ENCODE results near the gene TMEM97. TPM values are rescaled to one million over a fixed set of nuclear protein-coding genes. Genes with fewer than 3 reads are reported as not detected.

The TMEM97 gene
- total and polyA plus RNA-seq, 2 experiments from 2014 or later, result 15.9 to 16.3 TPM

DNA sequence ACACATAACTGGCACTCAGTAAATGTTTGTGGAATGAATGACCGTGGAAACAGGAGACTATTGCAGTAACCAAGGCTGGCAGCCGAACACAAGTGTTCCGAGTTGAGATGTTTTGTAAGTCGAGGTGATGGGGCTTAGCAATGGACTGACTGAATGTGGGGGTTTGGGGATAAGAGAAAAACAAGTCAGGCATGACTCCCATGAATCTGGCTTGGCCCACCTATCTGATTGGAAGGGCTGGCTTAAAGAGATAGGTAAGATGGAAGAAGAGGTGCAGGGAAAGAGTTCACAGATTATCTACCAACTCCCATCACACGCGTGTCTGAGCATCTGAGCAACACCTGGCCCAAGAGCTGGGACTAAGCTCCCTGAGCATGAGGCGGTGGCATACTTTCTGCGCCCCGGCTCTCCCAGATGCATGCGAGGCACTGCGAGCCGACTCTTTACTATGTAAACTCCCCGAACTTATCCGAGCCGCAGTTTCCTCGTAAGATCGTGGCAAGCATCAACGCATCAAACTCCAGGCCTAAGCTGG lies 15.7 kb downstream of the TMEM97 start:
- 1 to 2% methylated on average over 18 of the region's 18 CpGs for WGBS, 2 experiments (ENCODE audit: low coverage in 1 of 2, low lambda C conversion rate in 2 of 2, missing lambda C conversion rate in 2 of 2)
- Histone ChIP-seq H3K27me3 (replicated peaks; ENCODE audit: insufficient read depth) (no peaks in the 10 kb centered on the region), H3K27ac (peak overlapping the region; percentile 97), H3K4me3 (peak overlapping the region; percentile 86), H3K4me1 (ENCODE audit: insufficient read depth) (peaks cover 41% of the 10 kb centered on the region), H3F3A (ENCODE audit: insufficient read depth) (peaks cover 21% of the 10 kb centered on the region), H3K9me3 (ENCODE audit: low read depth) (no peaks in the 10 kb centered on the region), H3K79me2 (ENCODE audit: insufficient read depth) (peaks cover 91% of the 10 kb centered on the region), H4K20me1 (ENCODE audit: insufficient read depth) (no peaks in the 10 kb centered on the region; the same call in 1 of the 2 replicates), H3K9ac (peak overlapping the region; percentile 97), H3K36me3 (ENCODE audit: low read depth) (no peaks in the 10 kb centered on the region; the same call in 1 of the 2 replicates), H2AFZ (peak overlapping the region; percentile 77), H3K9me2 (ENCODE audit: insufficient read depth) (no peaks in the 10 kb centered on the region), H3K4me2 (ENCODE audit: unreplicated experiment) (peak overlapping the region; percentile 100)
- DNase-seq, result peak; percentile 81
- TF ChIP-seq EZH2phosphoT487 (IDR thresholded peaks at IDR 0.05; ENCODE audit: insufficient read depth, low read depth), result no peak
- no peak for TF ChIP-seq EZH2 (IDR thresholded peaks at IDR 0.05; ENCODE audit: insufficient read depth, poor library complexity, severe bottlenecking)
- in situ Hi-C loops (cut with MboI), result loop anchor here (5.0 kb wide), 1 partner anchor 87 kb away; no protein-coding TSS in a partner anchor

DNA sequence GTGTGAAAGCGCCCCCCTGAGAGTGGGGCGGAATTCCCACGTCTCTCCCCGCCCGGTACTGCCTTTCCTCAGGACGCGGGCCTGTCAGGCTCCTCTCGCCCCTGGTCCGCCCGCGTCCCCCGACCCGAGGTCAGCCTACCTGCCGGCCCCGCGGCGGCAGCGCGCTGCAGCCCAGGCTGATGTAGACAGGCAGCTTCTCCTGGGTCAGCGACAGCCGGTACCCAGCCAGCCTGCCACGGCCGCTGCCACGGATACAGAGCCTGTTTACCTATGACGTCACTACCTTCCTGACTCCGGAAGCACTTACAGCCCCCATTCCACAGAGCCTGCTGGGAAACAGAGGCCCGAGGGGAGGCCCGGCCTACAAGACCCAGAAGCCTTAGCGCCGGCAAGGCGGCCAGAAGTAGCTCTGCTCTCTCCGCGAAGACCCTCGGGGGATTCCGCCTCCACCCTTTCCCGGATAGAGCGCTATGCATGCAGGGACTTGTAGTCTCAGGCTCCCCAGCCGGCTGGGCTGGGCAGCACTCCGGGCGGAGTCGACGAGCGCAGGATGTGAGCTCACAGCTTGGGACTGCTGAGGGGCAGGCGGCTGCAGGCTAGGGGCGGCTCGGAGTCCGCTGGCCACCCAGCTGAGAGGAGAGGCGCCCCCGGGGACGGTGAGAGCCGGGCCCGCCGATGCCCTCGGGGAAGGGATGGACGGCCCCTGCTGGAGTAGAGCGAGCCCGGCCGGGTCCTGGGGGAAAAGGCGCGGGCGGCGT lies 16.4 kb downstream of the TMEM97 start, which contains the start of the genes IFT20 and TNFAIP1:
IFT20 (minus strand) TSS at position 272 of the 758 bp plus-strand sequence. CDS start 3,487 bp downstream, outside the sequence.
TNFAIP1 (plus strand) TSS at position 561 of the 758 bp plus-strand sequence. CDS start 3,761 bp downstream, outside the sequence.
- Histone ChIP-seq H3K27me3 (replicated peaks; ENCODE audit: insufficient read depth) (no peaks in the 10 kb centered on the region), H3K4me2 (ENCODE audit: unreplicated experiment) (peak within 1 kb of the TSS; percentile 100), H2AFZ (peak within 1 kb of the TSS; percentile 77), H3K4me3 (peak within 1 kb of the TSS; percentile 86), H3F3A (ENCODE audit: insufficient read depth) (peaks cover 21% of the 10 kb centered on the region), H3K9me3 (ENCODE audit: low read depth) (no peaks in the 10 kb centered on the region), H4K20me1 (ENCODE audit: insufficient read depth) (no peaks in the 10 kb centered on the region; the same call in 1 of the 2 replicates), H3K79me2 (ENCODE audit: insufficient read depth) (peaks cover 94% of the 10 kb centered on the region), H3K4me1 (ENCODE audit: insufficient read depth) (peaks cover 41% of the 10 kb centered on the region), H3K27ac (peak within 1 kb of the TSS; percentile 97), H3K9me2 (ENCODE audit: insufficient read depth) (no peaks in the 10 kb centered on the region), H3K36me3 (ENCODE audit: low read depth) (no peaks in the 10 kb centered on the region; the same call in 1 of the 2 replicates), H3K9ac (peak within 1 kb of the TSS; percentile 97)
- in situ Hi-C loops (cut with MboI), result no loop called here
- 0 to 1% methylated on average over 59 to 62 of the region's 62 CpGs for WGBS, 2 experiments (ENCODE audit: low coverage in 1 of 2, low lambda C conversion rate in 2 of 2, missing lambda C conversion rate in 2 of 2)
- TF ChIP-seq EZH2phosphoT487 (IDR thresholded peaks at IDR 0.05; ENCODE audit: insufficient read depth, low read depth), result no peak
- TF ChIP-seq EZH2 (IDR thresholded peaks at IDR 0.05; ENCODE audit: insufficient read depth, poor library complexity, severe bottlenecking), result no peak
- DNase-seq, result peak; percentile 100

DNA sequence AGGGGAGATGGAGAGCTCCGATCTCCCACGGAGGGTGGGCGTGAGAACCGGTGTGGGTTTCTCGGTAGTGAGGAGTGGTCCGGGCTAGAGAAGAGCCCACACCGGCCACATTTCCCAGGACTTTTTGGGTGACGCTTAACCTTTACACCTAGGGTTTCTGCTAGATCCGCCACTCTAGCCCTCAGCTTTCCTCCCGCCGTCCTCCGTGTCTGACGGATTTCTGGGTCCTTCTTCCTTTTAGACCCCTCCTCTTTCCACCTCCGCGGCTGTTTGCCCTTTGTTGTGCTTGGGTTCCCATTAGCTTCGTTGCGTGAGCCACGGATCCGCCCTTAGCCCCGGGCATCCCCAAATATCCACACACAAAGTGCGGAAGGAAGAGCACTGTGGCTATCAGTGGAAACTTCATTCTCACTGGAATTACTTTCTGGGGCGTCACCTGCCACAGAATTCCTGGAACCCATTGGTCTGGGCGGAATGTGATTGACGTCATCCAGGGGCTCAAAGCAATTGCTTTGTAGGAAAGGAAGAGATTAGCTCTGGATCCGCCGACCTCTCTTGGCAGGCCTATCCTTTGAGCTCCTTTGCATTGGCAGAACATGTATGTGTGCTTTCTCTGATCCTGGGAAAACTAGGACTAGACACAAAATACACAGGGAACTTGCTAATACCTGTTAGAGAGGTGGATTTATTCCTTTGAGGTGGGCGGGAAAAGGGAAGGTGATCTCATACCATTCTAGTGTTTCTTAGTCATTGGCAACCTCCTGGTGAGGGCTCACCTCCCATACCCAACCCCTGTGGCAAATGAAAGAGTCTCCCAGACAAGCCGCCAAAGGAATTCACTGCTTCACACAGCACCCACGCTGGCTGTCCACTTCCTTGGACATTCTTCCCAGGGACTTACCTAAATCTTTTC lies 17.2 kb downstream of the TMEM97 start:
- H3K27ac ChIP-seq, result peak overlapping the region; percentile 97
- peaks cover 94% of the 10 kb centered on the region for H3K79me2 ChIP-seq (ENCODE audit: insufficient read depth)
- peaks cover 6% of the 10 kb centered on the region; the same call in 1 of the 2 replicates for H3K36me3 ChIP-seq (ENCODE audit: low read depth)
- no peaks in the 10 kb centered on the region for H3K27me3 ChIP-seq (replicated peaks; ENCODE audit: insufficient read depth)
- DNase-seq, result peak; percentile 91
- H3K4me2 ChIP-seq (ENCODE audit: unreplicated experiment), result peak overlapping the region; percentile 73
- H3K9ac ChIP-seq, result peak overlapping the region; percentile 97
- H3K4me3 ChIP-seq, result peak overlapping the region; percentile 86
- WGBS, 2 experiments (ENCODE audit: low coverage in 1 of 2, low lambda C conversion rate in 2 of 2, missing lambda C conversion rate in 2 of 2), result 3 to 5% methylated on average over 28 of the region's 29 CpGs
- in situ Hi-C loops (cut with MboI), result no loop called here
- TF ChIP-seq EZH2 (IDR thresholded peaks at IDR 0.05; ENCODE audit: insufficient read depth, poor library complexity, severe bottlenecking), result no peak
- no peak for TF ChIP-seq EZH2phosphoT487 (IDR thresholded peaks at IDR 0.05; ENCODE audit: insufficient read depth, low read depth)
- H4K20me1 ChIP-seq (ENCODE audit: insufficient read depth), result no peaks in the 10 kb centered on the region; the same call in 1 of the 2 replicates
- H2AFZ ChIP-seq, result peak overlapping the region; percentile 55
- H3K4me1 ChIP-seq (ENCODE audit: insufficient read depth), result peaks cover 41% of the 10 kb centered on the region
- no peaks in the 10 kb centered on the region for H3K9me3 ChIP-seq (ENCODE audit: low read depth)
- H3F3A ChIP-seq (ENCODE audit: insufficient read depth), result peaks cover 21% of the 10 kb centered on the region
- no peaks in the 10 kb centered on the region for H3K9me2 ChIP-seq (ENCODE audit: insufficient read depth)

Measured in GM23248 (cell line).